Smooth muscle cell (in vitro differentiated cells): ENCODE data around the gene TRPM5. TPM values are rescaled to one million over a fixed set of nuclear protein-coding genes. Genes with fewer than 3 reads are reported as not detected.

Source experiments
- DNase-seq: peaks from one replicate; lab custom pipeline; 2025; ENCODE audit not compliant: unreplicated experiment; lab: John Stamatoyannopoulos, UW
- H2AFZ ChIP-seq: fragments of 200-600 bp; sonication (generic); 2 replicates; pipeline ENCODE4 v1.6.0; 2016; ENCODE audit warnings: antibody characterized with exemption, low read depth, mild to moderate bottlenecking
- H3F3A ChIP-seq: fragments of 200-600 bp; sonication (generic); 2 replicates; pipeline ENCODE4 v1.6.0; 2017; ENCODE audit warnings: antibody characterized with exemption, low read depth
- H3K27ac ChIP-seq: fragments of 200-600 bp; sonication (generic); 2 replicates; pipeline ENCODE4 v1.5.1; 2016; ENCODE audit warnings: low read depth, mild to moderate bottlenecking
- H3K27me3 ChIP-seq: fragments of 200-600 bp; sonication (generic); 2 replicates; pipeline ENCODE4 v1.6.1; 2016; ENCODE audit warnings: low read depth, mild to moderate bottlenecking
- H3K36me3 ChIP-seq: fragments of 200-600 bp; sonication (generic); 2 replicates; pipeline ENCODE4 v1.5.1; 2016; ENCODE audit warnings: low read depth
- H3K4me1 ChIP-seq: fragments of 200-600 bp; sonication (generic); 2 replicates; pipeline ENCODE4 v1.5.1; 2016; ENCODE audit warnings: low read depth
- H3K4me2 ChIP-seq: fragments of 200-600 bp; sonication (generic); 2 replicates; pipeline ENCODE4 v1.6.0; 2016; ENCODE audit warnings: mild to moderate bottlenecking
- H3K4me3 ChIP-seq: fragments of 200-600 bp; sonication (generic); 2 replicates; pipeline ENCODE4 v1.5.1; 2016; ENCODE audit warnings: mild to moderate bottlenecking
- H3K79me2 ChIP-seq: fragments of 200-600 bp; sonication (generic); 2 replicates; pipeline ENCODE4 v1.6.0; 2016; ENCODE audit warnings: low read depth, mild to moderate bottlenecking
- H3K9ac ChIP-seq: fragments of 200-600 bp; sonication (generic); 2 replicates; pipeline ENCODE4 v1.6.0; 2016; ENCODE audit warnings: low read depth
- H3K9me3 ChIP-seq: fragments of 200-600 bp; sonication (generic); replicated peaks from 2 replicates; pipeline ENCODE4 v1.5.1; 2016; ENCODE audit warnings: low read depth
- H4K20me1 ChIP-seq: fragments of 200-600 bp; sonication (generic); 2 replicates; pipeline ENCODE4 v1.6.0; 2016; ENCODE audit warnings: low read depth
- CTCF ChIP-seq: fragments of 200-600 bp; sonication (generic); IDR thresholded peaks from 2 replicates; pipeline ENCODE4 v1.5.1; 2017; ENCODE audit warnings: borderline replicate concordance, mild to moderate bottlenecking, antibody characterized with exemption; ENCODE audit not compliant: insufficient read depth, poor library complexity, severe bottlenecking
- WGBS: methylation state at CpG from one replicate; pipeline ENCODE4 v1.1.7; 2016; ENCODE audit warnings: low lambda C conversion rate; 5-methylcytosine and 5-hydroxymethylcytosine counted together
- polyA plus RNA-seq: library from polyadenylated mRNA; unstranded; fragments of >200 nt; fragmentation: Nextera tagmentation; extraction: Ambion mirVana; gene quantifications from 2 replicates; pipeline ENCODE4 v1.2.1, GENCODE V29; 2016
- total RNA-seq: library from RNA; depleted of rRNA; stranded (reverse); fragments of >200 nt; gene quantifications from 2 replicates; pipeline ENCODE4 v1.2.3, GENCODE V29; 2014

TRPM5 gene
- total and polyA plus RNA-seq, 2 experiments from 2014 or later = not detected

GRCh38 chr11:2398664-2399355, 45.5 kb downstream of the TRPM5 start:
- Histone ChIP-seq H3K79me2 (peaks cover 18% of the 10 kb centered on the region), H4K20me1 (peaks cover 10% of the 10 kb centered on the region), H3K4me3 (no peak overlapping the region), H3K4me2 (peak overlapping the region; percentile 86), H3K9me3 (no peaks in the 10 kb centered on the region), H3K9ac (peak overlapping the region; percentile 82), H3K27me3 (no peaks in the 10 kb centered on the region), H3K4me1 (peaks cover 13% of the 10 kb centered on the region), H3F3A (peaks cover 17% of the 10 kb centered on the region), H3K27ac (peak overlapping the region; percentile 89), H3K36me3 (no peaks in the 10 kb centered on the region), H2AFZ (no peak overlapping the region)
- 76% methylated on average over 7 of the region's 7 CpGs for WGBS
- no peak for DNase-seq
- TF ChIP-seq CTCF = no peak

- Histone ChIP-seq H3K27me3 (no peaks in the 10 kb centered on the region), H2AFZ (no peak overlapping the region), H3K27ac (no peak overlapping the region), H3K4me1 (peaks cover 13% of the 10 kb centered on the region), H4K20me1 (peaks cover 28% of the 10 kb centered on the region), H3F3A (peaks cover 17% of the 10 kb centered on the region), H3K9ac (no peak overlapping the region), H3K4me2 (no peak overlapping the region), H3K79me2 (peaks cover 20% of the 10 kb centered on the region), H3K36me3 (no peaks in the 10 kb centered on the region), H3K4me3 (no peak overlapping the region), H3K9me3 (no peaks in the 10 kb centered on the region)
- no peak for DNase-seq
- 97% methylated on average over 11 of the region's 12 CpGs for WGBS
- TF ChIP-seq CTCF = no peak
Observed at GRCh38 chr11:2397005-2397404, 47.3 kb downstream of the TRPM5 start.

GRCh38 chr11:2396471-2396870, 47.8 kb downstream of the TRPM5 start:
- no peak for DNase-seq
- Histone ChIP-seq H4K20me1 (peaks cover 33% of the 10 kb centered on the region), H3K27ac (no peak overlapping the region), H3K4me1 (peaks cover 9% of the 10 kb centered on the region), H3K79me2 (peaks cover 16% of the 10 kb centered on the region), H3F3A (peaks cover 17% of the 10 kb centered on the region), H3K36me3 (no peaks in the 10 kb centered on the region), H3K27me3 (no peaks in the 10 kb centered on the region), H3K9me3 (no peaks in the 10 kb centered on the region), H3K4me2 (no peak overlapping the region), H3K9ac (no peak overlapping the region), H2AFZ (no peak overlapping the region), H3K4me3 (no peak overlapping the region)
- TF ChIP-seq CTCF = no peak
- WGBS = 97% methylated on average over 26 of the region's 26 CpGs

- no peak overlapping the region for H3K4me3 ChIP-seq
- H4K20me1 ChIP-seq = peaks cover 39% of the 10 kb centered on the region
- H3K9me3 ChIP-seq = no peaks in the 10 kb centered on the region
- peaks cover 17% of the 10 kb centered on the region for H3F3A ChIP-seq
- no peaks in the 10 kb centered on the region for H3K27me3 ChIP-seq
- TF ChIP-seq CTCF = no peak
- no peak overlapping the region for H3K9ac ChIP-seq
- H3K27ac ChIP-seq = no peak overlapping the region
- H3K4me1 ChIP-seq = peaks cover 7% of the 10 kb centered on the region
- no peak for DNase-seq
- peaks cover 10% of the 10 kb centered on the region for H3K79me2 ChIP-seq
- H3K4me2 ChIP-seq = no peak overlapping the region
- no peak overlapping the region for H2AFZ ChIP-seq
- WGBS = over 99% methylated on average over 17 of the region's 17 CpGs
- H3K36me3 ChIP-seq = no peaks in the 10 kb centered on the region
Observed at GRCh38 chr11:2395856-2396255, 48.5 kb downstream of the TRPM5 start.
